ENCODE results near the gene TCHP.
"Not testable (repeated sequence)": the region's sequence is repeated elsewhere in the genome, so short reads cannot be mapped to it uniquely, and the experiment has no call there.

Gene TCHP

DNA sequence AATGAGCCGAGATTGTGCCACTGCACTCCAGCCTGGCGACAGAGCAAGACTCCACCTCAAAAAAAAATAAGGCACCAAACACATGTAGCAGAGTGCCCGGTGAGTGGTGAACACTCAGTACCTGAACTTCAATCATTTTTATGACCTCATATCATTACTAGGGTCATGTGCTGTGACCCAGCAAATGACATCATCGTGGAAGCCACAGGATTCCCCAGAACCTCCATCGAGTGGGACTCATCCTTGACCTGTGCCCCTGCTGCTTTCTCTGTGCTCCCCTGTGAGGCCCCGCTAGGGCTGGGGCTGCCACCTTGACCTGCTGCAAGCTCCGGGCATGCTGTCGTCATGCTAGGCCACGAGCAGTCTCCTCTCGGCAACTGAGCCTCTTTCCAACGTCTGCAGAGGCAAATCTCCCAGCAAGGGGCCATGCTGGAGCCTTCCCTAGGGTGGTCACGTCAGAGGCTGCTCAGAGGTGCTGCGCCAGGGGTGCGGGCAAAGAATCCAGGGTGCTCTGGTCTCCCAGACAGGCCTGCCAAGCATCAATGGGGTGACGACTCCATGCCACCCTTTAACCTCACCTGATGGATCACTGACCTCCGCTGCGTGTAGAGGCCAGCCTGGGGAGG, 38.3 kb upstream of the TCHP start:
- TF ChIP-seq, protein P1, sequence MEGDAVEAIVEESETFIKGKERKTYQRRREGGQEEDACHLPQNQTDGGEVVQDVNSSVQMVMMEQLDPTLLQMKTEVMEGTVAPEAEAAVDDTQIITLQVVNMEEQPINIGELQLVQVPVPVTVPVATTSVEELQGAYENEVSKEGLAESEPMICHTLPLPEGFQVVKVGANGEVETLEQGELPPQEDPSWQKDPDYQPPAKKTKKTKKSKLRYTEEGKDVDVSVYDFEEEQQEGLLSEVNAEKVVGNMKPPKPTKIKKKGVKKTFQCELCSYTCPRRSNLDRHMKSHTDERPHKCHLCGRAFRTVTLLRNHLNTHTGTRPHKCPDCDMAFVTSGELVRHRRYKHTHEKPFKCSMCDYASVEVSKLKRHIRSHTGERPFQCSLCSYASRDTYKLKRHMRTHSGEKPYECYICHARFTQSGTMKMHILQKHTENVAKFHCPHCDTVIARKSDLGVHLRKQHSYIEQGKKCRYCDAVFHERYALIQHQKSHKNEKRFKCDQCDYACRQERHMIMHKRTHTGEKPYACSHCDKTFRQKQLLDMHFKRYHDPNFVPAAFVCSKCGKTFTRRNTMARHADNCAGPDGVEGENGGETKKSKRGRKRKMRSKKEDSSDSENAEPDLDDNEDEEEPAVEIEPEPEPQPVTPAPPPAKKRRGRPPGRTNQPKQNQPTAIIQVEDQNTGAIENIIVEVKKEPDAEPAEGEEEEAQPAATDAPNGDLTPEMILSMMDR (IDR thresholded peaks at IDR 0.05; ENCODE audit: low read depth, low read length), result no peak
- H3K4me3 ChIP-seq (ENCODE audit: low read depth, low read length), result no peak overlapping the region
- in situ Hi-C loops (cut with HindIII; ENCODE audit: low sequenced_read_pairs), result no loop called here
- DNase-seq (ENCODE audit: low read depth, low spot score), result no peak

DNA sequence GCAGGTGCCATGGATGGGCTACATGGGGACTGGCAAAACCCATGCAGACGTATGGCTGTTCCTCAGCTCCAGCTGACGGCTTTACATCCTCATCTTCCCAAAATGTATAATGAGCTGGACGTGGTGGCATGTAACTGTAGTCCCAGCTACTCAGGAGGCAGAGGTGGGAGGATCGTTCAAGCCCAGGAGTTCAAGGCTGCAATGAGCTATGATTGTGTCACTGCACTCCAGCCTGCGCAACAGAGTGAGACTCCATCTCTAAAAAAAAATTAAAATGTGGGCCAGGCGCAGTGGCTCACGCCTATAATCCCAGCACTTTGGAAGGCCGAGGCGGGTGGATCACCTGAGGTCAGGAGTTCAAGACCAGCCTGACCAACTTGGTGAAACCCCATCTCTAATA, 37.6 kb upstream of the TCHP start:
- in situ Hi-C loops (cut with HindIII; ENCODE audit: low sequenced_read_pairs); H3K4me3 ChIP-seq (ENCODE audit: low read depth, low read length); DNase-seq (ENCODE audit: low read depth, low spot score): not testable (repeated sequence)

GRCh38 chr12:109863847-109864712, 36.0 kb upstream of the TCHP start:
- in situ Hi-C loops (cut with HindIII; ENCODE audit: low sequenced_read_pairs), result no loop called here
- TF ChIP-seq, protein P1 (IDR thresholded peaks at IDR 0.05; ENCODE audit: low read depth, low read length), result no peak
- no peak overlapping the region for H3K4me3 ChIP-seq (ENCODE audit: low read depth, low read length)
- DNase-seq (ENCODE audit: low read depth, low spot score), result peak; percentile 28

DNA sequence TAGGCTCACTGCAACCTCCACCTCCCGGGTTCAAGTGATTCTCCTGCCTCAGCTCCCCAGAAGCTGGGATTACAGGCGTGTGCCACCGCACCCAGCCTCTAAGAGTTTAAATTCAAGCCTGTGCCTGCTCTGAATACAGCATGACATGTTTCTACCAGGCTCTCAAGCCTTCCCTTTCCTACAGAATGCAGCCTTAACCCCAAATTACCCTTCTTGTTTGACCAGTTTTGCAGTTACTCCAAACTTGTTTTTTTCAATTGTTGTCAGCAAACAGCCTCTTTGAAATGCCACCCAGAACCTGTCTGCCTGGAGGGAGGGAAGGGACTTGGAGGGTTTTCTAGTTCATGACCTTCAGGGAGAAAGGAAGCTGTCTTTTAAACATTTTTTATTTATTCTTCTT, 35.2 kb upstream of the TCHP start:
- TF ChIP-seq, protein P1 (IDR thresholded peaks at IDR 0.05; ENCODE audit: low read depth, low read length), result no peak
- H3K4me3 ChIP-seq (ENCODE audit: low read depth, low read length), result no peak overlapping the region
- DNase-seq (ENCODE audit: low read depth, low spot score), result no peak
- in situ Hi-C loops (cut with HindIII; ENCODE audit: low sequenced_read_pairs), result no loop called here

DNA sequence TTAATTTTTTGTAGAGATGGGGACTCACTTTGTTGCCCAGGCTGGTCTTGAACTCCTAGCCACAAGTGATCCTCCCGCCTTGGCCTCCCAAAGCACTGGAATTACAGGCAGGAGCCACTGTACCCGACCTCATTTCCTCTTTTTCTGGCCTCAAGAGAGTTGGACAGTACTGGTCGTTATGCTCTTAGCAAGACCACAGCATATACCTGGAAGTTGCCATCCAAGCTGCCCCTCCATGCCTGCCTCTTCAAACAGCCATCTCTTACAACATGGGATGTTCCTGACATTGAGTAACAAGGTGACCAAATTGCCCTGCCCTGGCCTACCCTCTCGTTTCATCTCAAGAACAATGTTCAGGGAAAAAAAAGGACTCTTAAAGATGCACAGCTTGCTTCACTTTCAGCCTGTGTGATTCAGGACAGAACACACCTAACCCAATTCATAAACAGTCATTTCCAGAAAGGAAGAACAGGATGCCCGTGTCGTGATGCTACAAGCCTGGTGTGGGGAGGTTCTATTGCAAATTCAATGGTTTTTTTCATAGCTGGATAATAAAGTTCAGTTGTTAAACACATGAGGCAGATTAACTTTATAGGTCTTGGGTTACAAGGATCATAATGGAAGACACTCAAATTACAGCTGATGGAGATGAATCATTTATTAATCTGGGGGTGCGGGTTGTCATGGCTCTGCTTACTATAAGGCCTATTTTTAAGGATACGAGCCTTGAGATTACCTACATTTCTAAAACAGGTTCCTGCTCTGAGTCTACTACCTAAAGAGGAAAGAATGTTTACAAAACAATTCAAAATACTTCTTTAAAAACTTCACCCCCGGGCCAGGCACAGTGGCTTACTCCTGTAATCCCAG, 31.7 kb upstream of the TCHP start:
- in situ Hi-C loops (cut with HindIII; ENCODE audit: low sequenced_read_pairs), result no loop called here
- no peak for DNase-seq (ENCODE audit: low read depth, low spot score)
- H3K4me3 ChIP-seq (ENCODE audit: low read depth, low read length), result no peak overlapping the region
- TF ChIP-seq, protein P1 (IDR thresholded peaks at IDR 0.05; ENCODE audit: low read depth, low read length), result no peak

- TF ChIP-seq, protein P1 (IDR thresholded peaks at IDR 0.05; ENCODE audit: low read depth, low read length), result no peak
Observed at GRCh38 chr12:109870648-109871047, 29.4 kb upstream of the TCHP start.

More at GRCh38 chr12:109870648-109871047, 29.4 kb upstream of the TCHP start:
- no peak overlapping the region for H3K4me3 ChIP-seq (ENCODE audit: low read depth, low read length)
- in situ Hi-C loops (cut with HindIII; ENCODE audit: low sequenced_read_pairs), result no loop called here
- DNase-seq (ENCODE audit: low read depth, low spot score), result peak; percentile 41
